CD8-positive, alpha-beta memory T cell (primary cell): ENCODE data around the gene ALDH16A1. TPM values are rescaled to one million over a fixed set of nuclear protein-coding genes. Genes with fewer than 3 reads are reported as not detected.

Source experiments
- CTCF ChIA-PET: fragments of 350-600 bp; sonication (Branson Sonifier 250); formaldehyde crosslinking; loops from one replicate; lab custom pipeline; 2021; ENCODE audit warnings: antibody characterized with exemption; lab: Charles Lee
- POLR2A ChIA-PET: fragments of 350-600 bp; sonication (Branson Sonifier 250); formaldehyde crosslinking; loops from one replicate; lab custom pipeline; 2021; ENCODE audit warnings: antibody characterized with exemption; lab: Charles Lee
- DNase-seq, 5 donors: peaks; one replicate each; pipeline versions ENCODE4 v3.0.0 to v3.0.0-alpha.2; 2020 to 2022; ENCODE audit warnings: mixed read lengths in 1 of 5
- H3K27ac ChIP-seq: one replicate; pipeline ENCODE4 v1.7.0; 2013; ENCODE audit warnings: low read depth, mild to moderate bottlenecking, low read length, moderate library complexity
- H3K27me3 ChIP-seq: 2 replicates; pipeline ENCODE4 v1.7.0; 2013; ENCODE audit warnings: low read length, mild to moderate bottlenecking; ENCODE audit not compliant: insufficient read depth, poor library complexity, severe bottlenecking
- H3K36me3 ChIP-seq: 2 replicates; pipeline ENCODE4 v1.7.0; 2013; ENCODE audit warnings: mild to moderate bottlenecking, low read length, moderate library complexity; ENCODE audit not compliant: insufficient read depth
- H3K4me1 ChIP-seq: 2 replicates; pipeline ENCODE4 v1.7.0; 2013; ENCODE audit warnings: mild to moderate bottlenecking, low read length, moderate library complexity; ENCODE audit not compliant: insufficient read depth
- H3K4me3 ChIP-seq: 2 replicates; pipeline ENCODE4 v1.7.0; 2013; ENCODE audit warnings: mild to moderate bottlenecking, low read length
- H3K9me3 ChIP-seq: 2 replicates; pipeline ENCODE4 v1.7.0; 2013; ENCODE audit warnings: mild to moderate bottlenecking, low read length
- H3K27ac Mint-ChIP-seq, 8 donors: one replicate each; pipeline ENCODE4 v1.8.0; 2020 to 2021; ENCODE audit warnings: mixed read lengths in 8 of 8, mild to moderate bottlenecking in 6 of 8, inconsistent platforms in 3 of 8, moderate library complexity in 3 of 8
- H3K27me3 Mint-ChIP-seq, 2 donors: one replicate each; pipeline ENCODE4 v1.8.0; 2020 to 2021; ENCODE audit warnings: mixed read lengths in 2 of 2, mild to moderate bottlenecking in 1 of 2, moderate library complexity in 1 of 2
- H3K36me3 Mint-ChIP-seq, 3 donors: one replicate each; pipeline ENCODE4 v1.8.0; 2020 to 2021; ENCODE audit warnings: mixed read lengths in 3 of 3, inconsistent platforms in 1 of 3, mild to moderate bottlenecking in 1 of 3
- H3K4me1 Mint-ChIP-seq, 3 donors: one replicate each; pipeline ENCODE4 v1.8.0; 2020 to 2021; ENCODE audit warnings: mixed read lengths in 3 of 3, inconsistent platforms in 1 of 3, mild to moderate bottlenecking in 1 of 3
- H3K4me3 Mint-ChIP-seq, 7 donors: one replicate each; pipeline ENCODE4 v1.8.0; 2020 to 2021; ENCODE audit warnings: mixed read lengths in 7 of 7, mild to moderate bottlenecking in 6 of 7, moderate library complexity in 4 of 7, inconsistent platforms in 2 of 7
- H3K9me3 Mint-ChIP-seq, 5 donors: one replicate each; pipeline ENCODE4 v1.8.0; 2020 to 2022; ENCODE audit warnings: mixed read lengths in 5 of 5, mild to moderate bottlenecking in 3 of 5, moderate library complexity in 2 of 5, inconsistent platforms in 1 of 5
- polyA plus RNA-seq: library from polyadenylated mRNA; unstranded; fragments of 300-500 nt; fragmentation: Illumina TruSeq; gene quantifications from one replicate; pipeline ENCODE4 v1.2.3, GENCODE V29; 2021
- total RNA-seq, 2 experiments: library from RNA; stranded (reverse); gene quantifications; one replicate each; pipeline ENCODE4 v1.2.3, GENCODE V29; 2021

The ALDH16A1 gene
- total and polyA plus RNA-seq, 3 experiments from 2014 or later, result 32.5 to 51.8 (median 46.7) TPM

- H3K4me3 ChIP-seq, result no peak overlapping the region
- H3K36me3 ChIP-seq, result peaks cover 37% of the 10 kb centered on the region
- ChIA-PET CTCF (interaction anchor here (1.0 to 1.3 kb wide), 2 partner anchors 9 to 61 kb away, joined by 3 to 5 read pairs; partner anchors contain the start of gene RPS11), POLR2A (interaction anchor here (0.6 to 2.5 kb wide), 6 partner anchors 9 to 366 kb away, joined by 3 to 27 read pairs (median 4); partner anchors contain the start of gene RPS11)
- no peak for DNase-seq
- H3K27ac ChIP-seq, result peak overlapping the region; percentile 45
- Mint-ChIP-seq H3K36me3 (peaks cover under 1 to 87% (median 28%) of the 10 kb centered on the region in 3 donors), H3K27ac (peak overlapping the region; percentile 88 to 97 (median 94)), H3K4me1 (peaks cover 37 to 52% (median 41%) of the 10 kb centered on the region in 3 donors), H3K9me3 (peaks cover 0 to 2% (median 0%) of the 10 kb centered on the region in 5 donors), H3K27me3 (no peaks in the 10 kb centered on the region), H3K4me3 (peak overlapping the region; percentile 86 to 99 (median 97))
- no peaks in the 10 kb centered on the region for H3K9me3 ChIP-seq
- peaks cover 36% of the 10 kb centered on the region for H3K4me1 ChIP-seq
- H3K27me3 ChIP-seq, result no peaks in the 10 kb centered on the region
These were observed 33.8 kb downstream of the ALDH16A1 start for GRCh38 chr19:49486710-49487276.

GRCh38 chr19:49487277-49488045 lies 34.4 kb downstream of the ALDH16A1 start, which contains the start of gene RPL13A:
Gene RPL13A (plus strand): TSS chr19:49487608. CDS start chr19:49487630, 22 bp downstream.
- ChIA-PET CTCF (interaction anchor here (0.8 to 2.9 kb wide), 10 partner anchors 9 to 191 kb away, joined by 3 to 14 read pairs (median 7); partner anchors contain the start of genes FLT3LG and RPS11), POLR2A (interaction anchor here (0.6 to 2.5 kb wide), 9 partner anchors 9 to 366 kb away, joined by 3 to 27 read pairs (median 5); partner anchors contain the start of genes FLT3LG and RPS11)
- Histone ChIP-seq H3K9me3 (no peaks in the 10 kb centered on the region), H3K36me3 (peaks cover 43% of the 10 kb centered on the region), H3K4me1 (peaks cover 38% of the 10 kb centered on the region), H3K4me3 (peak within 1 kb of the TSS; percentile 93), H3K27me3 (no peaks in the 10 kb centered on the region), H3K27ac (peak within 1 kb of the TSS; percentile 92)
- peak within 1 kb of the TSS; percentile 86 to 99 (median 97) for H3K4me3 Mint-ChIP-seq
- H3K27me3 Mint-ChIP-seq, result no peaks in the 10 kb centered on the region
- DNase-seq, result peak; percentile 99 to 100 (median 99)
- H3K9me3 Mint-ChIP-seq, result peaks cover 0 to 2% (median 0%) of the 10 kb centered on the region in 5 donors
- peaks cover 40 to 59% (median 47%) of the 10 kb centered on the region in 3 donors for H3K4me1 Mint-ChIP-seq
- H3K36me3 Mint-ChIP-seq, result peaks cover 7 to 87% (median 31%) of the 10 kb centered on the region in 3 donors
- H3K27ac Mint-ChIP-seq, result peak within 1 kb of the TSS; percentile 88 to 97 (median 94)

- Histone ChIP-seq H3K36me3 (peaks cover 51% of the 10 kb centered on the region), H3K27ac (peak overlapping the region; percentile 92), H3K27me3 (no peaks in the 10 kb centered on the region), H3K4me1 (peaks cover 46% of the 10 kb centered on the region), H3K9me3 (no peaks in the 10 kb centered on the region), H3K4me3 (peak overlapping the region; percentile 93)
- Mint-ChIP-seq H3K4me1 (peaks cover 48 to 67% (median 55%) of the 10 kb centered on the region in 3 donors), H3K27me3 (peaks cover 0 to 5% of the 10 kb centered on the region in 2 donors), H3K9me3 (peaks cover 0 to 8% (median 4%) of the 10 kb centered on the region in 5 donors), H3K36me3 (peaks cover 14 to 87% (median 37%) of the 10 kb centered on the region in 3 donors), H3K4me3 (peak overlapping the region; percentile 86 to 99 (median 97)), H3K27ac (peak overlapping the region; percentile 88 to 97 (median 94))
- no peak for DNase-seq
- ChIA-PET CTCF (interaction anchor here (0.8 to 2.9 kb wide), 13 partner anchors 8 to 190 kb away, joined by 3 to 14 read pairs (median 6); partner anchors contain the start of genes FLT3LG and RPS11), POLR2A (interaction anchor here (0.7 to 2.5 kb wide), 11 partner anchors 8 to 148 kb away, joined by 3 to 27 read pairs (median 5); partner anchors contain the start of genes ALDH16A1, FLT3LG and RPS11)
These were observed 35.2 kb downstream of the ALDH16A1 start for GRCh38 chr19:49488046-49488862.

- H3K27ac ChIP-seq, result peak overlapping the region; percentile 92
- peaks cover 0 to 14% (median 6%) of the 10 kb centered on the region in 5 donors for H3K9me3 Mint-ChIP-seq
- ChIA-PET POLR2A (interaction anchor here (0.6 to 2.5 kb wide), 8 partner anchors 7 to 1214 kb away, joined by 3 to 27 read pairs (median 5); partner anchors contain the start of genes ALDH16A1, PIH1D1 and RPS11), CTCF (interaction anchor here (1.1 to 2.9 kb wide), 12 partner anchors 11 to 190 kb away, joined by 3 to 14 read pairs (median 7); partner anchors contain the start of gene FLT3LG)
- no peaks in the 10 kb centered on the region for H3K27me3 ChIP-seq
- peaks cover 52% of the 10 kb centered on the region for H3K36me3 ChIP-seq
- H3K4me3 ChIP-seq, result peak overlapping the region; percentile 93
- H3K4me1 ChIP-seq, result peaks cover 49% of the 10 kb centered on the region
- H3K27me3 Mint-ChIP-seq, result peaks cover 0 to 7% of the 10 kb centered on the region in 2 donors
- no peak for DNase-seq
- peak overlapping the region; percentile 88 to 97 (median 94) for H3K27ac Mint-ChIP-seq
- H3K4me1 Mint-ChIP-seq, result peaks cover 52 to 72% (median 61%) of the 10 kb centered on the region in 3 donors
- no peaks in the 10 kb centered on the region for H3K9me3 ChIP-seq
- H3K36me3 Mint-ChIP-seq, result peaks cover 14 to 84% (median 33%) of the 10 kb centered on the region in 3 donors
- H3K4me3 Mint-ChIP-seq, result peak overlapping the region; percentile 86 to 99 (median 97)
These were observed 36.0 kb downstream of the ALDH16A1 start for GRCh38 chr19:49488863-49489537.

GRCh38 chr19:49489601-49490167 lies 36.7 kb downstream of the ALDH16A1 start:
- Mint-ChIP-seq H3K4me1 (peaks cover 54 to 76% (median 61%) of the 10 kb centered on the region in 3 donors), H3K36me3 (peaks cover 14 to 80% (median 33%) of the 10 kb centered on the region in 3 donors), H3K4me3 (peak overlapping the region; percentile 86 to 99 (median 97)), H3K27ac (peak overlapping the region; percentile 88 to 97 (median 94)), H3K27me3 (peaks cover 0 to 7% of the 10 kb centered on the region in 2 donors), H3K9me3 (peaks cover 0 to 14% (median 6%) of the 10 kb centered on the region in 5 donors)
- Histone ChIP-seq H3K27ac (peak overlapping the region; percentile 92), H3K27me3 (no peaks in the 10 kb centered on the region), H3K4me3 (peak overlapping the region; percentile 93), H3K36me3 (peaks cover 52% of the 10 kb centered on the region), H3K4me1 (peaks cover 50% of the 10 kb centered on the region), H3K9me3 (no peaks in the 10 kb centered on the region)
- ChIA-PET CTCF (interaction anchor here (1.1 to 2.9 kb wide), 11 partner anchors 12 to 189 kb away, joined by 3 to 14 read pairs (median 8); partner anchors contain the start of gene FLT3LG), POLR2A (interaction anchor here (0.7 kb wide), 1 partner anchor 38 kb away, joined by 3 read pairs; the partner anchor contains the start of gene PIH1D1)
- peak in 2 of 5 donors; percentile 43 to 67 for DNase-seq

GRCh38 chr19:49490287-49491029 lies 37.4 kb downstream of the ALDH16A1 start:
- H3K9me3 ChIP-seq, result no peaks in the 10 kb centered on the region
- H3K4me1 ChIP-seq, result peaks cover 56% of the 10 kb centered on the region
- peaks cover 52% of the 10 kb centered on the region for H3K36me3 ChIP-seq
- Mint-ChIP-seq H3K27ac (peak overlapping the region; percentile 88 to 97 (median 94)), H3K4me3 (peak overlapping the region; percentile 86 to 99 (median 97)), H3K9me3 (peaks cover 0 to 14% (median 6%) of the 10 kb centered on the region in 5 donors), H3K4me1 (peaks cover 58 to 81% (median 65%) of the 10 kb centered on the region in 3 donors), H3K36me3 (peaks cover 14 to 74% (median 33%) of the 10 kb centered on the region in 3 donors), H3K27me3 (peaks cover 0 to 7% of the 10 kb centered on the region in 2 donors)
- ChIA-PET POLR2A (no interaction called here), CTCF (interaction anchor here (1.3 to 2.9 kb wide), 5 partner anchors 15 to 80 kb away, joined by 4 to 9 read pairs (median 6); no protein-coding TSS in a partner anchor)
- H3K27ac ChIP-seq, result peak overlapping the region; percentile 45
- peak overlapping the region; percentile 93 for H3K4me3 ChIP-seq
- DNase-seq, result no peak
- no peaks in the 10 kb centered on the region for H3K27me3 ChIP-seq
